HEK293 (cell line): ENCODE measurements around the gene LRRC4C.

ENCODE experiments used
- CTCF ChIP-seq: fragments of 450-650 bp; formaldehyde crosslinking; IDR thresholded peaks from 2 replicates; pipeline ENCODE4 v1.5.1; 2016; ENCODE audit warnings: missing biosample characterization, missing genetic modification characterization
- MZF1 ChIP-seq: fragments of 450-650 bp; formaldehyde crosslinking; IDR thresholded peaks from 2 replicates; pipeline ENCODE4 v1.5.1; 2017; ENCODE audit warnings: missing biosample characterization, missing genetic modification characterization, borderline replicate concordance
- REST ChIP-seq: fragments of 450-650 bp; formaldehyde crosslinking; IDR thresholded peaks from 2 replicates; pipeline ENCODE4 v1.5.1; 2016; ENCODE audit warnings: missing biosample characterization, missing genetic modification characterization
- ZNF274 ChIP-seq, 2 experiments: fragments of 200-500 bp in 1 of 2; fragments of 450-650 bp in 1 of 2; sonication (Bioruptor generic) in 1 of 2; formaldehyde crosslinking in 1 of 2; IDR thresholded peaks; 2 replicates each; pipeline versions ENCODE4 v1.5.1 to v1.6.1; 2014 to 2016; ENCODE audit warnings: borderline replicate concordance in 1 of 2, inconsistent platforms in 1 of 2, low read length in 1 of 2, missing biosample characterization in 1 of 2, missing genetic modification characterization in 1 of 2
- ZNF488 ChIP-seq: fragments of 450-650 bp; formaldehyde crosslinking; IDR thresholded peaks from 2 replicates; pipeline ENCODE4 v1.5.1; 2016; ENCODE audit warnings: missing biosample characterization, missing genetic modification characterization
- ZNF513 ChIP-seq: fragments of 450-650 bp; IDR thresholded peaks from 2 replicates; pipeline ENCODE4 v1.5.1; 2018; ENCODE audit warnings: missing biosample characterization, missing genetic modification characterization

GRCh38 chr11:41245184-41245583 lies 214.3 kb downstream of the LRRC4C start:
- no peak for TF ChIP-seq ZNF513 (tag by site-specific recombination)
- TF ChIP-seq CTCF (tag by site-specific recombination): no peak
- TF ChIP-seq ZNF488 (tag by site-specific recombination): no peak
- no peak for TF ChIP-seq REST (tag by site-specific recombination)
- TF ChIP-seq ZNF274 (IDR thresholded peaks at IDR 0.05; ENCODE audit: low read length): no peak
- no peak for TF ChIP-seq ZNF274 (tag by site-specific recombination; IDR thresholded peaks at IDR 0.05; ENCODE audit: borderline replicate concordance)
- TF ChIP-seq MZF1: no peak
